ENCODE data around the gene RERG. TPM values are rescaled to one million over a fixed set of nuclear protein-coding genes. Genes with fewer than 3 reads are reported as not detected.

The RERG gene
- total RNA-seq, 4 donors from 2014 or later: 9.6 to 84.4 (median 36.4) TPM

- TF ChIP-seq CTCF (IDR thresholded peaks at IDR 0.05): no peak
- no peak for ATAC-seq (ENCODE audit: low FRiP score)
These were observed 32.8 kb upstream of the RERG start for GRCh38 chr12:15253990-15254389.

GRCh38 chr12:15244926-15245325 lies 23.7 kb upstream of the RERG start:
- TF ChIP-seq CTCF (IDR thresholded peaks at IDR 0.05): no peak
- no peak for ATAC-seq (ENCODE audit: low FRiP score)
- no peak for DNase-seq (ENCODE audit: low spot score)

More at GRCh38 chr12:15253990-15254389, 32.8 kb upstream of the RERG start:
- no peak for DNase-seq (ENCODE audit: low spot score)

- no peak for TF ChIP-seq CTCF (IDR thresholded peaks at IDR 0.05)
- DNase-seq (ENCODE audit: low spot score): no peak
- ATAC-seq (ENCODE audit: low FRiP score): no peak
These were observed 23.1 kb upstream of the RERG start for GRCh38 chr12:15244341-15244740.

GRCh38 chr12:15243102-15243501 lies 21.9 kb upstream of the RERG start:
- DNase-seq (ENCODE audit: low spot score) (no peak), ATAC-seq (ENCODE audit: low FRiP score) (no peak)
- TF ChIP-seq CTCF (IDR thresholded peaks at IDR 0.05): no peak

GRCh38 chr12:15240898-15241297 lies 19.7 kb upstream of the RERG start:
- TF ChIP-seq CTCF (IDR thresholded peaks at IDR 0.05): no peak
- DNase-seq (ENCODE audit: low spot score) (no peak), ATAC-seq (ENCODE audit: low FRiP score) (no peak)

- DNase-seq (ENCODE audit: low spot score) (no peak), ATAC-seq (ENCODE audit: low FRiP score) (no peak)
- no peak for TF ChIP-seq CTCF (IDR thresholded peaks at IDR 0.05)
These were observed 13.3 kb upstream of the RERG start for GRCh38 chr12:15234508-15234907.

GRCh38 chr12:15234011-15234410 lies 12.8 kb upstream of the RERG start:
- no peak for TF ChIP-seq CTCF (IDR thresholded peaks at IDR 0.05)
- ATAC-seq (ENCODE audit: low FRiP score): no peak
- no peak for DNase-seq (ENCODE audit: low spot score)
